ENCODE measurements around the gene TMTC1. TPM values are rescaled to one million over a fixed set of nuclear protein-coding genes. Genes with fewer than 3 reads are reported as not detected.
A peak's percentile ranks its signal among the peaks of the same experiment; 100 is the strongest.

The TMTC1 gene
- total and polyA plus RNA-seq, 2 donors (not counting 1 experiment from before 2014, with no cell fraction given): 62.2 to 222 TPM

DNA sequence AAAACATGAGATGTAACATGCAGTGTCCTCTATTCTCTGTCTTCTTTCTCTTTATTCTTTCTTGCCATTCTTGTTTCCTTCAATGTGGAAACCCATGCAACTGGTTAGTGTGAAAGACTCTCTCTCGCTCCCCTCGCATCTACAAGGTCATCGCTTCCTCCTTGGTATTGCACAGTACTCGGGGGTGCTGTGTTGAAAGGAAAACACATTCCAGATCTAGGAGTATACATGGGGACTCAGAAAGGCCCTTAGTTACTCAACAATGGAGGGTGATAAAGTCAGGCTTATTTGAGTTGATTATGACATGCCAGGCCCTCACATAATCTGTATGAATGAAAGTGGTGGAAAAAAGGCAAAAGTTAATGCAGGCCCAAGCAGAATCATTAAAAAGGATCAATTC, 210.8 kb downstream of the TMTC1 start:
- Histone ChIP-seq H3K4me1 (ENCODE audit: control insufficient read depth, extremely low read depth, insufficient read depth, low read length) (no peaks in the 10 kb centered on the region), H4K20me1 (ENCODE audit: control insufficient read depth, extremely low read depth, insufficient read depth, low read length) (no peaks in the 10 kb centered on the region), H3K79me2 (ENCODE audit: control insufficient read depth, insufficient read depth, low read length) (no peaks in the 10 kb centered on the region), H3K4me2 (ENCODE audit: extremely low read depth, insufficient read depth, low read length) (no peak overlapping the region), H3K27ac (ENCODE audit: insufficient read depth, low read length) (no peak overlapping the region), H3K36me3 (ENCODE audit: control insufficient read depth, insufficient read depth, low read length) (no peaks in the 10 kb centered on the region), H3K27me3 (ENCODE audit: control insufficient read depth, insufficient read depth, low read length) (no peaks in the 10 kb centered on the region), H2AFZ (ENCODE audit: low read length) (no peak overlapping the region), H3K9me3 (ENCODE audit: control insufficient read depth, insufficient read depth, low read depth, low read length) (no peaks in the 10 kb centered on the region), H3K9ac (ENCODE audit: insufficient read depth, low read length) (no peak overlapping the region), H3K4me3 (replicated peaks in 1 of 4; ENCODE audit: control extremely low read depth in 1 of 4, insufficient read depth in 1 of 4, low read depth in 3 of 4, low read length in 4 of 4) (no peak overlapping the region)
- no peak for DNase-seq (ENCODE audit: low read depth in 2 of 2)
- no peak for TF ChIP-seq EZH2 (IDR thresholded peaks at IDR 0.05; ENCODE audit: low read length, missing control alignments)
- TF ChIP-seq, protein P1, sequence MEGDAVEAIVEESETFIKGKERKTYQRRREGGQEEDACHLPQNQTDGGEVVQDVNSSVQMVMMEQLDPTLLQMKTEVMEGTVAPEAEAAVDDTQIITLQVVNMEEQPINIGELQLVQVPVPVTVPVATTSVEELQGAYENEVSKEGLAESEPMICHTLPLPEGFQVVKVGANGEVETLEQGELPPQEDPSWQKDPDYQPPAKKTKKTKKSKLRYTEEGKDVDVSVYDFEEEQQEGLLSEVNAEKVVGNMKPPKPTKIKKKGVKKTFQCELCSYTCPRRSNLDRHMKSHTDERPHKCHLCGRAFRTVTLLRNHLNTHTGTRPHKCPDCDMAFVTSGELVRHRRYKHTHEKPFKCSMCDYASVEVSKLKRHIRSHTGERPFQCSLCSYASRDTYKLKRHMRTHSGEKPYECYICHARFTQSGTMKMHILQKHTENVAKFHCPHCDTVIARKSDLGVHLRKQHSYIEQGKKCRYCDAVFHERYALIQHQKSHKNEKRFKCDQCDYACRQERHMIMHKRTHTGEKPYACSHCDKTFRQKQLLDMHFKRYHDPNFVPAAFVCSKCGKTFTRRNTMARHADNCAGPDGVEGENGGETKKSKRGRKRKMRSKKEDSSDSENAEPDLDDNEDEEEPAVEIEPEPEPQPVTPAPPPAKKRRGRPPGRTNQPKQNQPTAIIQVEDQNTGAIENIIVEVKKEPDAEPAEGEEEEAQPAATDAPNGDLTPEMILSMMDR (conservative IDR thresholded peaks at IDR 0.05 in 1 of 2, IDR thresholded peaks at IDR 0.05 in 1 of 2; ENCODE audit: low read depth in 1 of 2, low read length in 2 of 2): no peak

DNA sequence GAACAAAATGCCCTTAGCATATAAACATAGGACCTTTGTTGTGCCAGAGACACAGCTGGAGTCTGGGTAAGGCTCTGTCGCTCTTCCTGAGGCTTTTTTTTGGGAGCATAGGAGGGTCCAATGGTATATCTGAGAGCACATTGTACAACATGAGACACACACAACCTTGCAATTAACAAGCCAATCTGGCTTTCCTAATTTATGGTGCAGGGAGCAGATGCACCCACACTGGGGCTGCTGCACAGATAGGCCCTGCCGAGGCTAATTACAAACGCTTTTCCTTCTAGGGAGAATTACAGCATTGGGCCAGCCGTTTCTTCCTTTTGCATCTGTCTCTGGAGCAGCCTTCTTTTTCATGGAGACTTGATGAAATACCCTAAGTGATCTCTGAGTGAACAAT, 211.3 kb downstream of the TMTC1 start:
- H3K9ac ChIP-seq (ENCODE audit: insufficient read depth, low read length): no peak overlapping the region
- no peaks in the 10 kb centered on the region for H3K27me3 ChIP-seq (ENCODE audit: control insufficient read depth, insufficient read depth, low read length)
- no peaks in the 10 kb centered on the region for H3K36me3 ChIP-seq (ENCODE audit: control insufficient read depth, insufficient read depth, low read length)
- H3K4me3 ChIP-seq (replicated peaks in 1 of 4; ENCODE audit: control extremely low read depth in 1 of 4, insufficient read depth in 1 of 4, low read depth in 3 of 4, low read length in 4 of 4): no peak overlapping the region
- TF ChIP-seq, protein P1 (conservative IDR thresholded peaks at IDR 0.05 in 1 of 2, IDR thresholded peaks at IDR 0.05 in 1 of 2; ENCODE audit: low read depth in 1 of 2, low read length in 2 of 2): no peak
- TF ChIP-seq EZH2 (IDR thresholded peaks at IDR 0.05; ENCODE audit: low read length, missing control alignments): no peak
- no peak for DNase-seq (ENCODE audit: low read depth in 2 of 2)
- H2AFZ ChIP-seq (ENCODE audit: low read length): no peak overlapping the region
- no peaks in the 10 kb centered on the region for H3K4me1 ChIP-seq (ENCODE audit: control insufficient read depth, extremely low read depth, insufficient read depth, low read length)
- no peaks in the 10 kb centered on the region for H3K79me2 ChIP-seq (ENCODE audit: control insufficient read depth, insufficient read depth, low read length)
- H4K20me1 ChIP-seq (ENCODE audit: control insufficient read depth, extremely low read depth, insufficient read depth, low read length): no peaks in the 10 kb centered on the region
- no peak overlapping the region for H3K4me2 ChIP-seq (ENCODE audit: extremely low read depth, insufficient read depth, low read length)
- H3K9me3 ChIP-seq (ENCODE audit: control insufficient read depth, insufficient read depth, low read depth, low read length): no peaks in the 10 kb centered on the region
- no peak overlapping the region for H3K27ac ChIP-seq (ENCODE audit: insufficient read depth, low read length)

DNA sequence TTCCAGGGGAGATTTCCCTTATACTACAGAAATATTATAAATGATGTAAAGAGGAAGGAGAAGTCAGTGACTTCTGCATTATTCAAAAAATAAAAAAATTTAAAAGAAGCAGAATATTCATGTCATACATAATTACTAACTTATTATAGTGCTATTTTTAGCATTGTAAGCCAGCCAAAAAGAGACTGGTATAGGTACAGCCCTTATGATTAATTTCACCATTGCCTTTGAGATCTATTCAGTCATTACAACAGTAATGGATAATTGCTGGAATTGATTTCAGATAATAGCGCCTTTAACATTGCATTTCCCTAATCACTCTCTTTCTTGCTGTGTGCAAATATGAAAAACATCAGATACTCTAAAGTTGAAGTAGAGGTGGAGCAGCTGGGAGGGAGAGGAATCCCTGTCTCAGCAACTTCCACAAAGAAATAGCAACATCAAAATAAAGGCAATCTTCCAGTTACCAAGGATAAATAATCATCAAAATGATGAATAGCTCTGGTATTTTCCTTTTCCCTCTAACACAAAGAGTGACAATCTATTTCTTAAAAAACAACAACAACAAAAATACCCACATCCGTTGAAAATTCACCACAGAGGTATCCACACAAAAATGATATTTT, 214.5 kb downstream of the TMTC1 start:
- peak overlapping the region; percentile 5 for H3K9ac ChIP-seq (ENCODE audit: insufficient read depth, low read length)
- H3K36me3 ChIP-seq (ENCODE audit: control insufficient read depth, insufficient read depth, low read length): no peaks in the 10 kb centered on the region
- H3K27ac ChIP-seq (ENCODE audit: insufficient read depth, low read length): no peak overlapping the region

More for the DNA sequence above, 214.5 kb downstream of the TMTC1 start:
- TF ChIP-seq, protein P1 (conservative IDR thresholded peaks at IDR 0.05 in 1 of 2, IDR thresholded peaks at IDR 0.05 in 1 of 2; ENCODE audit: low read depth in 1 of 2, low read length in 2 of 2): no peak
- DNase-seq (ENCODE audit: low read depth in 2 of 2): peak; percentile 27 to 28
- Histone ChIP-seq H4K20me1 (ENCODE audit: control insufficient read depth, extremely low read depth, insufficient read depth, low read length) (no peaks in the 10 kb centered on the region), H3K9me3 (ENCODE audit: control insufficient read depth, insufficient read depth, low read depth, low read length) (no peaks in the 10 kb centered on the region), H3K4me1 (ENCODE audit: control insufficient read depth, extremely low read depth, insufficient read depth, low read length) (peaks cover 2% of the 10 kb centered on the region), H2AFZ (ENCODE audit: low read length) (no peak overlapping the region), H3K79me2 (ENCODE audit: control insufficient read depth, insufficient read depth, low read length) (no peaks in the 10 kb centered on the region), H3K4me2 (ENCODE audit: extremely low read depth, insufficient read depth, low read length) (no peak overlapping the region), H3K4me3 (replicated peaks in 1 of 4; ENCODE audit: control extremely low read depth in 1 of 4, insufficient read depth in 1 of 4, low read depth in 3 of 4, low read length in 4 of 4) (no peak overlapping the region), H3K27me3 (ENCODE audit: control insufficient read depth, insufficient read depth, low read length) (no peaks in the 10 kb centered on the region)
